Measurements from ENCODE around the gene CDC42BPG.

CDC42BPG gene

DNA sequence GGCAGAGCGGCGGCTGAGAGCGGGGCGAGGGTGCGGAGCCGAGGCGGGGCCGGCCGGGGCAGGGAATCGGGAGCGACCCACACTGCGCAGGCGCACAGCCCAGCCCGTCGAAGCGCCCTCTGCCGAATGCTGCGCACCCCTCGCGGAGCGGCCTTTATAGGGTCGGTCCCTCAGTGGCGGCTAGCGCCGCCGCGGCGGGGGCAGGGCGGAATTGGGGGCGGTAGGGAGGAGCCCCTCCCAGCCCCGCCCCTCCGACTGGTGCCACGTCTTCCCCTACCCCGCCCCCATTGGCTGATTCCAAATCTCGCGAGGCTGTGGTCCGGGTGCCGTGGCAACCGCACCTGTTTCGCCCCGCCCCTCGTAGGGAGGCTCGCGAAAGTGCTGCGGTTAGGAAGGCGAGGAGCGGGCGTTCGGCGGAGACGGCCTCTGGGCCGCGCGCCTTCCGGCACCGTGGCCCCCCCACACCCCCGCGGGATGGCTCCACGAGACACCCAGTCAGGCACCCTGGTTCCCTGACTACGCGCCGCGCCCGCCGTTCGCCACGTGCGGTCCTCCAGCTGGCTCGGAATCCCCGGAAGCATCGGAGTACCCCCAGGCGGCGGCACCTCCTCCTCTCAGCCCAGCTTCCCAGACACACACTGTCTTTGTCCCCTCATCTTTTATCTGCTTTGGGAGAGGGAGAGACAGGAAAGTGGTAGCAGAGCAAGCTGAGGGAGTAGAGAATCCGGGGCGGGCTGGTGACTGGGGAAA, 34.2 kb upstream of the CDC42BPG start, which contains the start of gene EHD1:
EHD1 (minus strand) TSS at position 128 of the 750 bp plus-strand sequence. CDS start 157 bp downstream, outside the sequence.
- peak; percentile 98 for DNase-seq (ENCODE audit: low spot score)

- DNase-seq (ENCODE audit: low spot score) = no peak
Measured at GRCh38 chr11:64878223-64878493, 33.7 kb upstream of the CDC42BPG start.

GRCh38 chr11:64877390-64878222, 33.2 kb upstream of the CDC42BPG start:
- no peak for DNase-seq (ENCODE audit: low spot score)

GRCh38 chr11:64876835-64877341, 32.4 kb upstream of the CDC42BPG start:
- DNase-seq (ENCODE audit: low spot score) = peak; percentile 77

GRCh38 chr11:64876229-64876750, 31.8 kb upstream of the CDC42BPG start:
- no peak for DNase-seq (ENCODE audit: low spot score)

- no peak for DNase-seq (ENCODE audit: low spot score)
Measured at GRCh38 chr11:64875369-64876228, 31.1 kb upstream of the CDC42BPG start.

DNA sequence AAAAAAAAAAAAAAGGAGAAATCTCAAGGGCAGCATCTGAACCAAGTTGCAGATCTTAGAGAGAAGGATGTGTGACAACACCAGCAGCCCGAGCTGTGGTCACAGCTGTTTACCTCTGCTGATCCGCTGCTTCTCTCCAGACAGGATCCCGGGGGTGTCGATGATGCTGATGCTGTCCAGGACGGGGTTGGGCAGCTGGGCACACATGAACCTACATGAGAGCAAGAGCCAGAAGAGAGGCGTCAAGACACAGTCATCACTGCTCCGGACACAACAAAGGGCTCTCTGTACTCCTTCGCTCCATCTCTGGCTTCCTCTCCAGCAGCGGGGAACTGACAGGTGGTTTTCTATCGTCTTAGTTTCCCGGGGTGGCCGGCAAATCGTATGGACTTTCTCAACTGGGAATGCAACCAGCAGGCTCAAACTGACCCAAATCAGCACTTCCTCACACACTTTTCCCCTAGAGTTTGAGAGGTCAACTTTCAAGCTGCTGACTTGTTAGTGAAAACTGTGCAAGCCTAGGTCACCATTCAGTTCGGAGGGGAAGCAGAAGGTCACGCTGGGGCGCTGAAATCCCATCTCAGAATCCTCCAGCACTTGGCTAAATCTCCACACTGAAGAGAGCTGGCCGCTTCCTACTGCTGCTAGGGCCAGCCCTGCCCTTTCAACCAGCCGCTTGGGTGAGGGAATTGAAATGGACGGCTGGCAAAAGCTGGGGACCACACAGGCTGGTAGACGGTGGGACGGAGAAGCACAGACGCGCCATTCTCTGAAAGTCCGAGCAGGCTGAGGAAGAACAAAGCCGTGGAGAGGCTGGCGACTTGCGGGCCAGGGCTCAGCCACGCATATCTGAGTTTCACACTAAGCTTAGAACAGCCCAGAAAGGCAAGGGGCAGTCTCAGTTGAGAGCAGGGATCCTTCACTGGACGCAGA, 30.1 kb upstream of the CDC42BPG start:
- DNase-seq (ENCODE audit: low spot score) = no peak

DNA sequence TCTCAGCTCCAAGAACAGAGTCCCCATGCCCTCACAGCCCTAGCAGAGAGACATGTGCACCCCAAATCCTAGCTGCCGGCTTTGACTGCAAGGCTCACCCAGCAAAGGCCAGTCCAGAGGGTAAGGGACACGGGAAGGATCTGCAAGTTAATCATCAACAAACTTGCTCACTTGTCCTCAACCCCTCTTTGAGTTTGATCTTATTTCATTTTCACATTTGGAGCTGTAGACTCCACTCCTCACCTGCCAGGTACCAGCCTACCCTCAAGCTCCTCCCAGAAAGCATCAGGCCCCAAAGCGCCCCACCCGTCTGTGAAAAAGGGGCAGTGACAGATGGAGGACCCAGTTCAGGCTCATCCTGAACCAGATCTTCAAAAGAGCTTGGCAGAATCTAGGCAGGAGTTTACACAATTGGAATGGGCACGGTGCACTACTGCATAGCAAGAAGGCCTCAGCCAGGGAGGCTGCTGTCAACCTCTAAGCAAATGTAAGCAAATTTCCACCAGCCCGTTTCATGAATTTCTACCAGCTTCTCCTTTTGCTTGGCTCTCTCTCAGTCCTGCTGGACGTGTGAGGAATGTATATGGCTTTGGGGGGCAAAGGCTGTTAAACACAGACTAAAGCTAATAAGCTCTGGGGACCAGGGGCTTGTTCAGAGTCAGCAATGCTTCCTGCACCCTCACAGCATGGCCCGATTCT, 28.5 kb upstream of the CDC42BPG start:
- no peak for DNase-seq (ENCODE audit: low spot score)

GRCh38 chr11:64871492-64871891, 27.0 kb upstream of the CDC42BPG start:
- no peak for DNase-seq (ENCODE audit: low spot score)

DNA sequence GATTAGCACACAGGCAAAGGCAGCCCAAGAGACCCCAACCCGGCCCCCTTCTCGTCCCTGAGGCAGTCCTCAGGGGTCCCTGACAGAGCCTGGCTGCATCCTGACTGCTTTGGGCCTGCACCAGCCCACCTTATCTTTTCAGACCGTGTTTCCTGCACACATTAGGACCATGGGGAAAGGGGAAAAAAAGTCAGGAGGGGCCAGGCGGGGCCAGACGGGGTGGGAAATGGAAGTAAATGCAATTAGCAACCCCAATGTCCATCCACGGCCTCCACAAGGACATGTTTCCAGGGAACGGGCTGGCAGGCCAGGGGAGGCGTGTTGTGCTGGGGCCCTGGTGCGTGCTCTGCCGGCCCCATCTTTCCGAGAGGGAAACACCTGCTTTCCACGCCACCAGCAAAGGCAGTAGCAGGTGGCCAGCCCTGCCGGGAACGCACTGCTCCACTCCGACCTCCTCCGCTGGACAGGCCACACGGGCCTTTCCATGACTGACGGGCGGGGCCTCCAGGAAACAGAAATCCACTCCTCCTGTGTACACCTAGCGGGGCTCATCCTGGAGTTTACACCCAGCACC, 26.5 kb upstream of the CDC42BPG start:
- no peak for DNase-seq (ENCODE audit: low spot score)

- DNase-seq (ENCODE audit: low spot score) = peak; percentile 82
Measured at GRCh38 chr11:64870176-64870892, 25.9 kb upstream of the CDC42BPG start.

DNA sequence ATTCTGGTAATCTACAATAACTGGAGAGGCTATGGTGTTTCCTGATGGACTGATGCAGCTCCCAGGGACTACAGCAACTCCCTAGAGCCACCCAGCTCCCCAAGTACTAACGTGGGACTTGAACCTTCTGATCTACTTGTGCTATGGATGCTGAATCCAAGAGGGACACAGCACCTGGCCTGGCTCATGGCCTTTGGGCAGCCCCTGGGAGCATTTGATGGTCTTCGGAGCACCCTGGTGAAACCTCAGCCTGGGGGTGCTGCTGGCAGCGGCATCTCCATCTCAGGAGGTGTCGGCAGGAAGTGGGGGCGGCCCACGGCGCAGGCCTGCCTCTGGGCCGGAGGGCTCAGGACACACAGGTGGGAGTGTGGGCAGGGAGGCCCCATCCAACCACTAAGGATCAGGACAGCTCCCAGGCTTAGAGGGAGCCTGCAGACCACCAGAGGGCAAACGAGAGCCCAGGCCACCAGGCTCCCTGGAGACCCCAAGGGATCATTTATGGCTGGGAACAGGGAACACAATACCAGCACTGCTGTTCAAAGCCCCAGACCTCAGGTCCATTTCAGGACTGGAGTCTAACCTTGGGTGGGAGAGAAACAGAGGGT, 25.2 kb upstream of the CDC42BPG start:
- no peak for DNase-seq (ENCODE audit: low spot score)

DNA sequence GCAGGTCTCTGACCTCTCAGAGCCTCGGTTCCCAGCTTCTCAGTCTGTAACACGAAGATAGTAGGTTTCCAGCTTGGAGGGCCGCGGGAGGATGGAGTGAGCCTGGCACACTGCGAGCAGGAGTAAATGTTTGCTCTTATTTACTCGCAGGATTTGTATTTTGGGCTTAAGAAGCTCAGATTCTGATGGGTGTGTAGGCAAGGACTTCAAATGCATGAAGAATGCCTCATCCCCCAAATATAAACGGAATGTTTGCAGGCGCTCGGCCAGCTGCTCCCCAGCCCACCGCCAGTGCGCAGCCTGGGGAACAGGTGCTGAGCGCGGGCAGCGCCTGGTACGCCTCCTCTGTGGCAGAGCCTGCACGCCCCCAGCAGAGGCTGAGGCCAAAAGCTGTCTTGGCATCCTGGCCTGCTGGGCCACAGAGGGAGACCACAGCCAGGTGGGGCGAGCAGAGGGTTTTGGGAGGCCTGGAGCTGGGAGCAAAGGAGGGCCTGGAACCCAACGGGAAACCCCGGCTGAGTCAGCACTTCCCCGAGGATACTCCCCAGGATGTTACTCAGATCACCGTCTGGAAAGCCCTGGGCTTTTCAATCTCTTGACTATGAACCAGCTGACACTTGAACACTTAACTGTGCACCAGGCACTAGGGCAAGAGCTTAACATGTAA, 24.6 kb upstream of the CDC42BPG start:
- peak; percentile 87 for DNase-seq (ENCODE audit: low spot score)

- DNase-seq (ENCODE audit: low spot score) = no peak
Measured at GRCh38 chr11:64867748-64868462, 23.5 kb upstream of the CDC42BPG start.

- no peak for DNase-seq (ENCODE audit: low spot score)
Measured at GRCh38 chr11:64866173-64866491, 21.7 kb upstream of the CDC42BPG start.

DNA sequence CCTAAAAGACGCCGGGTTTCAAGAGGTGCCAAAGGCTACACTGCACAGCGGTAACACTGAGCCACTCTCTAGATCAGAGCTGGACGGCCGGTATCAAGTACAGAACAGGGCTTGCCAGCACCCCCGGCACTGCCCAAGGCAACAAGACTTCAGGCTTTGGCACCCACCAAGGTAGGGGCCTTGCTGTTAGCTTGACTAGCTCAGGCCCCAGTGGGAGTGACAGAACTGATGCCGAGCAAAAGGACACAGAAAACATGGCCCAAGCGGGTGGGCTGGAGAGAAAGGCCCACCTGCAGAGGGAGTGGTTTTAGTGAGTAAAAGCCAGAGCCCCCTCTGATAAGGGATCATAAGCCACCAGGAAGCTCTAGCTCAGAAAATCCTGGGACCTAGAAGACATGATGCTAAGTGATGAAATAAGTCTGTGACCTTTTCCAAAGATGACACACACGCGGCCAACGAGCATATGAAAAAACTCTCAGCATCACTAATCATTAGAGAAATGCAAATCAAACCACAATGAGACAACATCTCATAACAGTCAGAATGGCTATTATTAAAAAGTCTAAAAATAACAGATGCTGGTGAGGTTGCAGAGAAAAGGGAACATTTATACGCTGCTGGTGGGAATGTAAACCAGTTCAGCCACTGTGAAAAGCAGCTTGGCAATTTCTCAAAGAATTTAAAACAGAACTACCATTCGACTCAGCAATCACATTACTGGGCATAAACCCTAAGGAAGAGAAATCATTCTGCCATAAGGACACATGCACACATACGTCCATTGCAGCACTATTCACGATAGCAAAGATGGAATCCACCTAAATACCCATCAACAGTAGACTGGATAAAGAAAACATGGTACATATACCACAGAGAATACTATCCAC, 21.1 kb upstream of the CDC42BPG start:
- peak; percentile 70 for DNase-seq (ENCODE audit: low spot score)
